GM12891 (cell line): Measurements from ENCODE around the gene ZDHHC8.

Experiments used
- POLR2A ChIP-seq: IDR thresholded peaks from 2 replicates; pipeline ENCODE4 v1.6.1; 2011; ENCODE audit warnings: low read depth, low read length, control low read depth
- POLR2AphosphoS5 ChIP-seq: IDR thresholded peaks from 2 replicates; pipeline ENCODE4 v1.6.1; 2011; ENCODE audit warnings: low read depth, low read length, control low read depth
- TAF1 ChIP-seq: IDR thresholded peaks from 2 replicates; pipeline ENCODE4 v1.6.1; 2011; ENCODE audit warnings: low read depth, low read length, control low read depth

- TF ChIP-seq POLR2A (peak; percentile 55; the same call in 1 of the 2 replicates), POLR2AphosphoS5 (peak; percentile 71), TAF1 (no peak)
Observed at GRCh38 chr22:20111045-20111688, 20.4 kb upstream of the ZDHHC8 start.
